Activated gamma-delta T cell treated with anti-CD3 and anti-CD28 coated beads, Interleukin-2, amount 50 U/mL, for 16 hours (primary cell): Measurements from ENCODE around the gene MB.

ENCODE experiments used
- DNase-seq: peaks from one replicate; pipeline ENCODE4 v3.0.0-alpha.2; 2020; ENCODE audit warnings: low read depth

Gene MB

GRCh38 chr22:35593891-35594470, 23.1 kb downstream of the MB start:
- no peak for DNase-seq

- no peak for DNase-seq
Observed at GRCh38 chr22:35593071-35593890, 23.8 kb downstream of the MB start.

- DNase-seq: no peak
Observed at GRCh38 chr22:35592418-35592967, 24.6 kb downstream of the MB start.

GRCh38 chr22:35591714-35592417, 25.3 kb downstream of the MB start:
- DNase-seq: no peak

GRCh38 chr22:35590634-35591295, 26.4 kb downstream of the MB start:
- DNase-seq: no peak

GRCh38 chr22:35589756-35590093, 27.4 kb downstream of the MB start:
- no peak for DNase-seq

- no peak for DNase-seq
Observed at GRCh38 chr22:35589071-35589755, 27.9 kb downstream of the MB start.

GRCh38 chr22:35587896-35588295, 29.2 kb downstream of the MB start:
- DNase-seq: no peak

GRCh38 chr22:35587447-35587870, 29.7 kb downstream of the MB start:
- DNase-seq: no peak

- DNase-seq: no peak
Observed at GRCh38 chr22:35586771-35587170, 30.4 kb downstream of the MB start.

- DNase-seq: peak; percentile 27
Observed at GRCh38 chr22:35582861-35583670, 34.1 kb downstream of the MB start.

- DNase-seq: no peak
Observed at GRCh38 chr22:35582218-35582860, 34.8 kb downstream of the MB start.

- no peak for DNase-seq
Observed at GRCh38 chr22:35581023-35581413, 36.1 kb downstream of the MB start.

- DNase-seq: no peak
Observed at GRCh38 chr22:35580351-35581022, 36.6 kb downstream of the MB start.

- no peak for DNase-seq
Observed at GRCh38 chr22:35578836-35579575, 38.1 kb downstream of the MB start.

GRCh38 chr22:35577799-35578659, 39.1 kb downstream of the MB start:
- DNase-seq: no peak

GRCh38 chr22:35576671-35577070, 40.5 kb downstream of the MB start:
- DNase-seq: no peak

- DNase-seq: no peak
Observed at GRCh38 chr22:35575116-35575748, 41.9 kb downstream of the MB start.
